Lung (tissue), 12 donors: ENCODE results near the gene HACE1. TPM values are rescaled to one million over a fixed set of nuclear protein-coding genes. Genes with fewer than 3 reads are reported as not detected.

Experiments used
- ATAC-seq: fragments of 200-7000 bp; cut with Tn5 transposase; one replicate; pipeline ENCODE4 v1.9.1; 2020; ENCODE audit warnings: moderate number of reproducible peaks; ENCODE audit not compliant: insufficient read depth, low FRiP score
- DNase-seq, 3 donors: peaks; one replicate each; pipeline ENCODE4 v3.0.0-alpha.2; 2013 to 2017
- H3K27ac ChIP-seq, 2 donors: one replicate each; pipeline ENCODE4 v1.5.1; 2013; ENCODE audit warnings: mild to moderate bottlenecking in 2 of 2, moderate library complexity in 2 of 2, control low read depth in 1 of 2, inconsistent platforms in 1 of 2, low read depth in 1 of 2, low read length in 1 of 2
- H3K27me3 ChIP-seq, 3 donors: one replicate each; pipeline ENCODE4 v1.5.1; 2013; ENCODE audit warnings: low read length in 2 of 3; ENCODE audit not compliant: control insufficient read depth in 3 of 3, insufficient read depth in 3 of 3
- H3K36me3 ChIP-seq, 4 donors: one replicate each; pipeline ENCODE4 v1.5.1; 2013; ENCODE audit warnings: low read length in 4 of 4, mild to moderate bottlenecking in 1 of 4, moderate library complexity in 1 of 4; ENCODE audit not compliant: control insufficient read depth in 4 of 4, insufficient read depth in 4 of 4
- H3K4me1 ChIP-seq, 5 donors: one replicate each; pipeline ENCODE4 v1.5.1; 2013; ENCODE audit warnings: low read length in 5 of 5, mild to moderate bottlenecking in 2 of 5, moderate library complexity in 1 of 5; ENCODE audit not compliant: control insufficient read depth in 5 of 5, insufficient read depth in 5 of 5
- H3K4me3 ChIP-seq: one replicate; pipeline ENCODE4 v1.5.1; 2013; ENCODE audit warnings: mild to moderate bottlenecking, control low read depth, moderate library complexity
- H3K9ac ChIP-seq, 2 donors: one replicate each; pipeline ENCODE4 v1.5.1; 2013; ENCODE audit warnings: low read length in 2 of 2, control low read depth in 1 of 2; ENCODE audit not compliant: insufficient read depth in 1 of 2
- H3K9me3 ChIP-seq, 4 donors: one replicate each; pipeline ENCODE4 v1.5.1; 2013; ENCODE audit warnings: low read length in 3 of 4, mild to moderate bottlenecking in 1 of 4, moderate library complexity in 1 of 4; ENCODE audit not compliant: control insufficient read depth in 4 of 4, insufficient read depth in 3 of 4
- WGBS, 2 donors: extraction: QIAGEN DNeasy Blood & Tissue Kit; methylation state at CpG; one replicate each; pipeline ENCODE4 v1.1.7; 2013; 5-methylcytosine and 5-hydroxymethylcytosine counted together
- polyA plus RNA-seq, 2 donors: library from polyadenylated mRNA; stranded (reverse); fragments of 200-250 nt; gene quantifications; one replicate each; pipeline ENCODE4 v1.2.1, GENCODE V29; 2013
- total RNA-seq, 2 donors: library from RNA; depleted of rRNA in 1 of 2; stranded (reverse); fragments of >200 nt in 1 of 2; gene quantifications; one replicate each; pipeline ENCODE4 v1.2.1, GENCODE V29; 2014 to 2021
- TF ChIP-seq, protein P1 (sequence below): IDR thresholded peaks from 2 replicates; pipeline ENCODE4 v1.5.1; 2012; ENCODE audit warnings: mild to moderate bottlenecking; ENCODE audit errors: control extremely low read depth, extremely low read depth
- donor health status: control.
- donor health status: control.
- donor health status: Bipolar disorder and iron deficiency.
- donor health status: healthy.
- donor health status: DM: yes; HTN: yes; CAD: no.

Gene HACE1
- total and polyA plus RNA-seq, 4 donors: 4.6 to 38.0 (median 9.4) TPM

DNA sequence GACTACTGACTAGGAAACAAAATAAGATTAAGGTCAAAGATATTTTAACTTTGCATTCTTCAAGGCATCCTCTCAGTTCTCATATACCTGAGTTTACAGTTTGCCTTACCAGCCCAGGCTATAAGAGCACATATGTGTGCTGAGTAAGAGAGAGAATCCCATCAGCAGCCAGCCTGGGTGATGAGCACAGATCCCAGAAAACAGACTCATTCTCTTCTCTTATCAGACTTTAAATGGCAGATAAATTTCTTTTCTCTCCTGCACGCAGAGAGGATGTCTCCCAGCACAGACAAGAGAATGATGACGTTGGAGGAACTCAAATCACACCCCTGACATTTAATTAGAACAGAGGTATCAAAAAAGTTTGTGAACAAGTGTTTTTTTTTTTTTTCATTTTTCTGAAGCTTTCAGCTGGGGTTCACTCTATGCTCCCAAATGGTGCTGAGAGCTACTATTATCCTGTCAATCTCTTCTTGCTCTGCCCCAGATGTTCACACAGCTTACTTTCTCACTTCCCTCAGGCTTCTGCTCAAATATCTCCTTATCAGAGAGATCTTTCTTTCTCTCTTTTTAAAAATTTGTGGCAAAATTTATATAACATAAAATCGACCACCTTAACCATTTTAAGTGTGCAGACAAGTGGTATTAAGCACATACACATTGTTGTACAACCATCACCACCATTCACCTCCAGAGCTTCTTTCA is 22.4 kb upstream of the HACE1 start:
- no peaks in the 10 kb centered on the region for H3K9me3 ChIP-seq
- no peak overlapping the region for H3K9ac ChIP-seq
- no peak overlapping the region for H3K4me3 ChIP-seq
- WGBS, 2 donors: 50 to 66% methylated on average over 3 of the region's 3 CpGs
- H3K27me3 ChIP-seq: no peaks in the 10 kb centered on the region
- no peak overlapping the region for H3K27ac ChIP-seq
- ATAC-seq (no peak), DNase-seq (no peak)
- H3K36me3 ChIP-seq: no peaks in the 10 kb centered on the region
- H3K4me1 ChIP-seq: no peaks in the 10 kb centered on the region
- TF ChIP-seq, protein P1, sequence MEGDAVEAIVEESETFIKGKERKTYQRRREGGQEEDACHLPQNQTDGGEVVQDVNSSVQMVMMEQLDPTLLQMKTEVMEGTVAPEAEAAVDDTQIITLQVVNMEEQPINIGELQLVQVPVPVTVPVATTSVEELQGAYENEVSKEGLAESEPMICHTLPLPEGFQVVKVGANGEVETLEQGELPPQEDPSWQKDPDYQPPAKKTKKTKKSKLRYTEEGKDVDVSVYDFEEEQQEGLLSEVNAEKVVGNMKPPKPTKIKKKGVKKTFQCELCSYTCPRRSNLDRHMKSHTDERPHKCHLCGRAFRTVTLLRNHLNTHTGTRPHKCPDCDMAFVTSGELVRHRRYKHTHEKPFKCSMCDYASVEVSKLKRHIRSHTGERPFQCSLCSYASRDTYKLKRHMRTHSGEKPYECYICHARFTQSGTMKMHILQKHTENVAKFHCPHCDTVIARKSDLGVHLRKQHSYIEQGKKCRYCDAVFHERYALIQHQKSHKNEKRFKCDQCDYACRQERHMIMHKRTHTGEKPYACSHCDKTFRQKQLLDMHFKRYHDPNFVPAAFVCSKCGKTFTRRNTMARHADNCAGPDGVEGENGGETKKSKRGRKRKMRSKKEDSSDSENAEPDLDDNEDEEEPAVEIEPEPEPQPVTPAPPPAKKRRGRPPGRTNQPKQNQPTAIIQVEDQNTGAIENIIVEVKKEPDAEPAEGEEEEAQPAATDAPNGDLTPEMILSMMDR: no peak

DNA sequence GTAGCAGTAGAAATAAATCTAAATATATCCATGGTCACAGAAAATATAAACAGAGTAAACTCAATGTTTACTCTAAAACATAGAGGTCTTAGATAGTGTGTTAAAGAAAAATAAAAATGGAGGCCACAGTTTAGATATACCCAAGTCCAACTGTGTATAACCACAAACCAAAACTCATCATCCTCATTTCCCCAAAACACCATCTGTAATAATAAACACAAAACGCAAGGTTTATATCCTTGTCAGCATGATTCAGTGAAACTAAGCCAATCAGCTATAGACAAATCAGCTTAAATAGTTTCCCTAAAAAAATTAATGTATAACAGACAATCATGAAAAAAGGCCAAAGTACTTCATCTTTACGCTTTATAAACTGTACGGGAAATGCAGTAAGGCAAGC is 2.7 kb upstream of the HACE1 start:
- Histone ChIP-seq H3K27ac (no peak overlapping the region), H3K27me3 (no peaks in the 10 kb centered on the region), H3K4me3 (no peak overlapping the region), H3K36me3 (no peaks in the 10 kb centered on the region), H3K4me1 (peaks cover 0 to 7% (median 2%) of the 10 kb centered on the region in 5 donors), H3K9me3 (peaks cover 0 to 2% (median 0%) of the 10 kb centered on the region in 4 donors), H3K9ac (no peak overlapping the region)
- TF ChIP-seq, protein P1: no peak
- DNase-seq (no peak), ATAC-seq (no peak)
- 68 to 72% methylated on average over 3 of the region's 3 CpGs for WGBS, 2 donors

DNA sequence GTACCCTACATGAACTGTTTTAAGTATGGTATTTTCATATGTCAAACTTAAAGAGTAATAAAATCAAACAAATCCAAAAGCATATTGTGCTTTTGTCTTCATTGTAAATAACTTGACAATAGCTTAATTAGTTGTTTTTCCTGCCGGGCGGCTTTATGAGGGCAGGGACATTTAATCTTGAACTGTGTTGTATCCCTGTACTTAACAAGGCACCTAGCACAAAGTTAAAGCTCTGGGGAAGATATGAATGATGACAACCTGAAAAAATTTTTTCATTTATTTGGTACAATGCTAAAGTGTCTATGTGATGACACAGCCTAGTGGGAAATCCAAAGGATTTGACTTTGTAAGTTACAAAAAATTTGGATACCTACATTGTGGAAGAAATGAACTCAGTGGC is 502 bp upstream of the HACE1 start:
- ATAC-seq (no peak), DNase-seq (no peak)
- Histone ChIP-seq H3K9ac (no peak overlapping the region), H3K27ac (peak overlapping the region in 1 of 2 donors; percentile 68), H3K4me3 (no peak overlapping the region), H3K9me3 (peaks cover 0 to 2% (median 0%) of the 10 kb centered on the region in 4 donors), H3K36me3 (no peaks in the 10 kb centered on the region), H3K4me1 (peaks cover 0 to 7% (median 2%) of the 10 kb centered on the region in 5 donors), H3K27me3 (no peaks in the 10 kb centered on the region)
- 68 to 84% methylated on average over 2 of the region's 2 CpGs for WGBS, 2 donors
- TF ChIP-seq, protein P1: no peak
